Activated CD8-positive, alpha-beta memory T cell treated with anti-CD3 and anti-CD28 coated beads, Interleukin-2, amount 50 U/mL, for 48 hours (primary cell): ENCODE results near the gene GULP1.

ENCODE experiments used
- DNase-seq: peaks from one replicate; pipeline ENCODE4 v3.0.0-alpha.2; 2020

Gene GULP1

GRCh38 chr2:188326669-188327301 lies 35.1 kb downstream of the GULP1 start:
- no peak for DNase-seq

GRCh38 chr2:188327518-188328213 lies 36.0 kb downstream of the GULP1 start:
- DNase-seq, result no peak

GRCh38 chr2:188328419-188328818 lies 36.7 kb downstream of the GULP1 start:
- DNase-seq, result no peak

GRCh38 chr2:188330316-188331053 lies 38.8 kb downstream of the GULP1 start:
- DNase-seq, result no peak

- DNase-seq, result no peak
Observed at GRCh38 chr2:188332619-188333018, 40.9 kb downstream of the GULP1 start.

- no peak for DNase-seq
Observed at GRCh38 chr2:188333751-188334524, 42.3 kb downstream of the GULP1 start.

GRCh38 chr2:188338463-188338862 lies 46.8 kb downstream of the GULP1 start:
- no peak for DNase-seq

- DNase-seq, result no peak
Observed at GRCh38 chr2:188340257-188340656, 48.6 kb downstream of the GULP1 start.

GRCh38 chr2:188345020-188345419 lies 53.3 kb downstream of the GULP1 start:
- DNase-seq, result no peak

GRCh38 chr2:188345426-188345825 lies 53.8 kb downstream of the GULP1 start:
- DNase-seq, result no peak

GRCh38 chr2:188345831-188346458 lies 54.3 kb downstream of the GULP1 start:
- no peak for DNase-seq

GRCh38 chr2:188349019-188349418 lies 57.3 kb downstream of the GULP1 start:
- DNase-seq, result no peak

- no peak for DNase-seq
Observed at GRCh38 chr2:188353282-188353681, 61.6 kb downstream of the GULP1 start.

GRCh38 chr2:188360485-188361263 lies 69.0 kb downstream of the GULP1 start:
- no peak for DNase-seq

GRCh38 chr2:188364033-188364630 lies 72.5 kb downstream of the GULP1 start:
- DNase-seq, result no peak

- no peak for DNase-seq
Observed at GRCh38 chr2:188365058-188365641, 73.5 kb downstream of the GULP1 start.

- no peak for DNase-seq
Observed at GRCh38 chr2:188367164-188367563, 75.5 kb downstream of the GULP1 start.

- no peak for DNase-seq
Observed at GRCh38 chr2:188369365-188369764, 77.7 kb downstream of the GULP1 start.

GRCh38 chr2:188378371-188378950 lies 86.8 kb downstream of the GULP1 start:
- DNase-seq, result no peak

- DNase-seq, result no peak
Observed at GRCh38 chr2:188379748-188380147, 88.1 kb downstream of the GULP1 start.

GRCh38 chr2:188380280-188380679 lies 88.6 kb downstream of the GULP1 start:
- DNase-seq, result no peak
